HTR-8/SVneo (cell line): Measurements from ENCODE around the gene JAZF1.

Experiments
- DNase-seq: peaks from one replicate; pipeline ENCODE4 v3.0.0; 2011; ENCODE audit warnings: low spot score, mixed read lengths; ENCODE audit not compliant: insufficient read length
- FAIRE-seq: peaks from 2 replicates; lab custom pipeline; 2011; peaks lifted over from hg19 to GRCh38; lab: Jason Lieb, UNC

Gene JAZF1

DNA sequence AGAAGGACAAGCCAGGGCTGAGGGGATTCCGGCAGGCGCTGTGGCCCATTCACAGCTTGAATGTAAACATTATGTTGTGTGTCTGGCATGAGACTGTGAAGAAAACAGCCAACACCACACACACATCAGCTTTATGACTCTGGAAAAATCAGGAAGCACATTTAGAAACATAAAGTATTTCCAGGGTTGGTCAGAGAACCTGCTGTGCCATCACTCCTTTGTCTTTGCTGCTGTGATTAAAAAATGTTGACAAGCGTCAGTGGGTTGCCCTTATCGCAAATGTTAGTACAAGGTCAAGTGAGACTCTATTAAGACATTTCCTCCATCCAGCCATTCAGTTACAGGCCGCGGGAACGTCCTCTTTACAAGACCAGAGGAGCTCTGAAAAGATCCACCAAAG, 345.2 kb downstream of the JAZF1 start:
- no peak for FAIRE-seq
- DNase-seq: no peak

DNA sequence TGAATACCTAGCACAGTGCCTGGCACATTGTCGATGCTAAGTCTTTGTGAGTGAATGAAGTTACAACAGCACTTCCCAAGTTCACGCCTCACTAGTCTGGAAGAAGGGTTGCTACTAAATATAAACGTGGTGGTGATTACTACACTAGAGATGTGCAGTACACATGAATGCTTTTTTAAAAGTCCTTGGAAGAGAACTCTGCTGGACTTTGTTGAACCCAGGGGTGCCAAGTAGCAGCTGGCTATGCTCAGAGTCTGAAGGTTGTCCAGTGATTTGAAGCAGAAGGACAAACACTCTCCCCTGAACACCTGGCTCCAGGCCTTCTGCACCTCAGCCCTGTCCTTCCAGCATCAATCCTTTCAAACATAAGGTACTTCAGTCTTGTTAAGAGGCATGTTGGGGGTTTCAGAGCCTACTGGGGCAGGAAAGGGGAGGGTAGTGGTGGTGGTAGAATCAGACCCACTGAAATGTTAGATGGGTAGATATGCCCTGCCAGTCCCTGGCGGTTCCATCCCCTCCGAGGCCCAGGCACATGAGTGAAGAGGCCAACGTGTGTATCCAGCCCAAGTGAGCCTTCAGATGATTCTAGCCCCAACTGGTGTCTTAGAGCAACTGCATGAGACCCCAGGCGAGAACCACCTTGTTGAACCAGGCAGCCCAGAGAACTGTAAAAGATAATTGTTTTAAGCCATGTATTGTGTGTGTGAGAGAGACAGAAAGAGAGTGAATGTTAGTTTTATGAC, 346.2 kb downstream of the JAZF1 start:
- FAIRE-seq: no peak
- no peak for DNase-seq

DNA sequence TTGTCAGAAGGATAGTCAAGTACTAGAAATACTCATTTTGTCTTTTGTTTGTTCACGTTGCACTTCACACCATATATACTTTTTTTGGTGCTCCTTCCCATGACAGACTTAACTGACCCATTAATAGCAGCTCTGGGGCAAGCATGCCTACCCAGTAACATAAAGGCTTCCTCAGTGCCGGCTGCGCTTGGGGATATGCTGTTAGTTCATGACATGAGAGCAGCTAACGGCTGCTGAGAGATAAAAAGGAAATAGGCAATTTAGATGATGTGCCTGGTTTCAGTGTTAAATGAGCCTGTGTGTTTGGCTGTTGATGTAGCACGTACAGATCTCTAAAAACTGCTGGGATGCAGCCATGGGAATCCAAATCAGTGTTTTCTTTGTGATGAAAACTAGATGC, 354.2 kb downstream of the JAZF1 start:
- no peak for DNase-seq
- FAIRE-seq: no peak

DNA sequence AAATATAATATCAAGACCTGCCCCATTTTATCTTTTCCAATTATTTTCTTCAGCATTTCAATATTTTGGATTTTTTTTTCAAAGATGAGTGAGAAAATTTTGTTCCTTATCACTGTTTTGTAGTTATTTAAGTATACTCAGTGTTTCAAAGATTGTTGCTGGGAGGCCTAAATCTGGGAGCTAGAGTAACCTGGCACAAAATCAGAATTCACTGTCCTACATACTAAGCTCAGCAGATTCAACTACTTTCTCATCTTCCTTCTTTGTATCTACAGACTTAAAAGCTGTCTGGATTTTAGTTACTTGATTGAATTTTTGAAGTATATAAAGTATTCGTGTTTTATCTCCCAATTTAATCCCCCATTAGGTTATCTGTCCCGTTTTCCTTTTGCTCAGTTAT, 354.7 kb downstream of the JAZF1 start:
- DNase-seq (no peak), FAIRE-seq (no peak)

DNA sequence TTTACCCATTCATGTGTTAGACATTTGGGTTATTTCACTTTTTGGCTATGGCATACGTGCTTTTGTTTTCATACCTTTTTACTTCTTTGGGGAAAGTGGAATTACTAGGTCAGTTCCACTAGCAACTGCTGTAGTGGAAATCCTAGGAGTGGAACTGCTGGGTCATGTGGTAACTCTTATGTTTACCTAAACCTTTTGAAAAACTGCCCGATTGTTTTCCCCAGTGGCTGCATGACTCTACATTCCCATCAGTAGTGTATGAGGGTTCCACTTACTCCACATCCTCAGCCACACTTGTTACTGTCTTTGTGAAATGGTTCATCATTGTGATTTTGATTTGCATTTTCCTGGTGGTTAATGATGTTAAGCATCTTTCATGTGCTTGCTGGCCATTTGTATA, 358.4 kb downstream of the JAZF1 start:
- DNase-seq (no peak), FAIRE-seq (no peak)

DNA sequence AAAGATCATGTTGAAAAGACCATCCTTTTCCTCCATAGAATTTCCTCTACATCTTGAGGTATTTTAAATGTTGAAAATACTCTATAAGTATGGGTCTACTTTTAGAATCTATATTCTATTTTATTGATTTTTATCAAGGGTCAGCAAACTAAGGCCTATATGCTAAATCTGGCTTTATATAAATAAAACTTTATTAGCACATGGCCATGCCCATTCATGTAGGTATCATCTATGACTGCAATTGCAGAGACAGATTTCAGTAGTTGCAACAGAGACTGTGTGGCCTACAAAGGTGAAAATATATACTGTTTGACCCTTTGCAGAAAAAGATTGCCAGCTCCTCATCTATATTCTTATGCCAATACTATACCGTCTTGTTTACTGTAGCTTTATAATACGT, 367.9 kb downstream of the JAZF1 start:
- FAIRE-seq (no peak), DNase-seq (no peak)

DNA sequence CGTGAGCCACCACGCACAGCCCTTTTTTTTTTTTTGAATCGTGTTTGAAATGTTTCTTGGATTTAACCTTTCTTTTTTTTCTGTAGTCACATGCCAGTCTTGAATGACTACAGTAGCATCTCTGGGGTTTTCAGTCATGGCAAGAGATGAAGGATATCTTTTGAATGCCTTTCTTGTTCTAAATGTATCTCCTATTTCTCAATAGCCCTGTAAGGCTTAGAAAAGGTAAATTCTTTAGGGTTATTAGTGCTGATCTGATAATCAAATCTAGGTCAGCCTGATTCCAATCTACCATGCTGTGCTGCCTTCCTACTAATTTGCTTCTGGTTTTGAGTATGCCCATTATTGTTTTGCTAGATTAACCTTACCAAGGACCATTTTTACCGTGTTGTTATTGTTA, 370.4 kb downstream of the JAZF1 start:
- no peak for DNase-seq
- FAIRE-seq: no peak

DNA sequence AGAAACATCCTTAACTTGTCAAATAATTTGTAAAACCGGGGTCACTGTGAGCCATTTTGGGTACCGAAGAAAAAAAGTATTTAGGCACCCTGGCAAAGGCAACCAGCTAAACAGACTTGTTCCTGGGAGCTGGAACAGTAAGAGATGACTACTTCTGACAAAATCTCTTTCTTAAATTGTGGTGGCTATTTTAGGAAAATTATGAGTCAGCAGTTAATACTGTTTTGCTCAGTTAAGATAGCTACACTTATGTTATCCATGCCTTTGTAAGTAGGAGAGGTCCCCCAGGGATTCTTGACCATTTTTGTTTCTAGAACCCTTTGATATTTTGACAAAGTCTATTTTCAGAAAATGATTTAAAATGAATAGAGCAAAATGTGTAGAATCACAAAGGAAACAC, 372.0 kb downstream of the JAZF1 start:
- FAIRE-seq (no peak), DNase-seq (no peak)

DNA sequence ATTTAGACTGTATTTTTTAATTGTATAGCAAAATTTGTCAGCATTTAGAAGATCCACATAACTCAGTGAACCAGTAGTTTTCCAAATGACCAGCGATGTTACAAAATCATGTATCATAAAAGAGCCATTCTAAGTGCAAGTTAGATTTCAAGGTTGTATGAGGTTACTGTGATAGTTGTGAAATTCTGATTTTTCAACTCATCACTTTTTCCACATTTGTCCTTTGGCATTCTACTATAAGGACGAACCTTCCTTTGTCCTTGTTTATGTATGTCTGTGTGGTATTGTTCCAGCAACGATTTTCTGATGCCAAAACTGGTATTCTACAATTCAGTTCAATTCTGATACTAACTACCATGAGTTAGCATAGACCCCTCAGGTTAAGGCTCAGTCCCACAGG, 376.5 kb downstream of the JAZF1 start:
- DNase-seq: no peak
- no peak for FAIRE-seq

DNA sequence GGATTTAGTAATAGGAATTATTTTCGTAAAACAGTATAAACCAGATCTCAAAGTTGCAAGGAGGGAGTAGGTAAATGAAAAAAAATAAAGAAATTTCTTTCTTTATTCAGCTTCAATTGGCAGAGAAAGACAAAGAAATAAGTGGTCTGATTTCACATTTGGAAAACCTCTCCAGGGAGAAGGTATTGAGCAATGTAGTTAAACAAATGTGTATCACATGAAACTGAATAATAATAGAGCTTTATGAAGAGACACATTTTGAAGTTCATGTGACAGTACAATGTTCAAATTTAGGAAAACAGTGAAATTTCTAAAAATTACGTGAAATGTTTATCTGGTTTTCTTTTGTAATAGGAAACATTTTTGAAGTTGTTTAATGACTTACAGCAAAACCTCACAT, 377.6 kb downstream of the JAZF1 start:
- no peak for FAIRE-seq
- DNase-seq: no peak

DNA sequence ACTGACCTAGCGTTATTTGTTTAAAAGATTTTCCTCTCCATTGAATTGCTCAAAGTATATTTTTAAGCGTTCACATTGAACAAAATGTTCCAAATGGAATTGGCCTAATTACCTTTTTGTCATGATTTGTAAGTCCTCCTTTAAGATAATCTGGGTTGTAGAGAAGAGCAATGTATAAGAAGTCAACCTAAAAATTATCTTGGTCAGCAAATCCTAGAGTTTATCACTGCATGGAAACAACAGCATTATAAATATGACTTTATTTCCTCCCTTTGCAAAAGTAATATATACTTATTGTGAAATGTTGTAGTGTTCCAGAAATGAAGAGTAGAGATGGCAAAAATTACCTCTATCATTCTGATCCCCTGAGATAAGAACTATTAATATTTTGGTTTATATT, 381.4 kb downstream of the JAZF1 start:
- no peak for DNase-seq
- no peak for FAIRE-seq

DNA sequence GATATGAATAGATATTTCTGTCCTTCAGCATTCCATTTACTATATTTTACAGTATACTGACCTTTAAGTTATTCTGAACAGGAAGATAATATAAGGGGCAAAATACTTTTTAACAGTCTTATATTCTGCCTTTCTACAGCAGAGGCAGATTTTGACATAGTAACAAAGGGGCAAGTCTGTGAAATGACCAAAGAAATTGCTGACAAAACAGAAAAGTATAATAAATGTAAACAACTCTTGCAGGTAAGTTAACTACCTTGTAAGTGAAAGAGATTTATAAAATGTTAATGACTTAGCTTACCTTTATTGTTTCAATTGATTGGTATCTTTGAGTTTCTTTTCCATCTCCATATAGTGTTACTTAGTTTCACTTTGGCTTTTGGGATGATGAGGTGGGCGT, 384.6 kb downstream of the JAZF1 start:
- FAIRE-seq: no peak

DNA sequence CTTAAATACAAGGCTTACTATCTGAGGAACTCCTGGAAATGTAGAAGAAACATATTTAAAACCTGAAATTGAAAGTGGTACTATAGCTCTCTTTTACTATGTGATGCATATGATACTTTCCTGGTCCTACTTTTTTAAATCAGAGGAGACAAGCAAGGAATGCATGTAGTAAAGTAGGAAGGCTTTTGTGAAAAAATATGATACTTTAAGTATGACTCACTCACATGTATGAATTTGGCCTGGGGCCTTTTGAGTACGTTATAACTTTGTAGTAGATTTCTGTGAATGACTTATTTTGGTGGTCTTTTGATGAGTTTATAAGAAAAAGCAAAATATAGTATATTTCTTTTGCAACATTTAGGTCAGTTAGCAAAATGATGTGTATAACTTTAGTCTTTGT, 386.8 kb downstream of the JAZF1 start:
- DNase-seq (peak; percentile 30), FAIRE-seq (no peak)

More for the DNA sequence above, 384.6 kb downstream of the JAZF1 start:
- no peak for DNase-seq

DNA sequence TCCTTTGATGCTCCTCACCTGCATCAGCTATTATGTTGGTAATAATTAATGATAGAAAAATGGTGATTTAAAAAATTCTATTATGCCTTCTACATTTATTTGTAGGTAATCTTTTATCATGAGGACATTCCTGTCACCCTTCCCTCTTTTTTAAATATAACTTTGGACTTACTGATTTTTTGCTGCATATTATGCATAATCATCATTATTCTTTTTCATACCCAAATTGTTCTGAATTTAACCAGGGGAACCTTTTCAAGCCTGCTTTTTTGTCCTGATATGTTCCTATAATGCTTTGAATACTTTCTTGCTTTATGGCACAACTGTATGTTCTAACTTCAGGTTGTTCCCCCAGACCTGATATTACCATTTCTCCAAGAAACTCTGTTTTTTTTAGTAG, 392.2 kb downstream of the JAZF1 start:
- no peak for FAIRE-seq
- no peak for DNase-seq

DNA sequence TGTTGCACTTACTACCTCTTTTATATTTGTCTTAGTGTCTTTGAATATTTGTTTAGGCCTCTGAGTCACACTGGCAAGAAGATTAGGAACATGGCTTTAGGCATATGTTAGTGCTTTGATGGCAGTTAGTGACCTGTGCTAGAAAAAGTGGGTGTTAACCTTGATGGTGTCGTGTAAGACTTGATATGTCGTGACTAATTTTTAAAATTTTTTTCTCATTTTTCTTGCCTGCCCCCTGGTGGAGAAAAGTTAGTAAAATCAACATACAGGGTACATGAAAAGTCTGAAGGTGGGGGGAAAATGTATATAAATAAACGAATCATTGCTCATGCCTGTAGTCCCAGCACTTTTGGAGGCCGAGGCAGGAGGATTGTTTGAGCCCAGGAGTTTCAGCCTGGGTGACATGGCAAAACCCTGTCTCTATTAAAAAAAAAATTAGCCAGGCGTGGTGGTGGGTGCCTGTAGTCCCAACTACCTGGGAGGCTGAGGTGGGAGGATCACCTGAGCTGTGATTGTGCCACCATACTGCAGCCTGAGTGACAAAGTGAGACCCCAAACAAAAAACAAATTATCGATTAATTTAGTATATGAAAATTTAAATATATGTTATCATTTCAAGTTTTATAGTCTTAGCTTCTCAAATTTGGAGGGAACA, 396.1 kb downstream of the JAZF1 start:
- peak; percentile 42 for DNase-seq
- no peak for FAIRE-seq

DNA sequence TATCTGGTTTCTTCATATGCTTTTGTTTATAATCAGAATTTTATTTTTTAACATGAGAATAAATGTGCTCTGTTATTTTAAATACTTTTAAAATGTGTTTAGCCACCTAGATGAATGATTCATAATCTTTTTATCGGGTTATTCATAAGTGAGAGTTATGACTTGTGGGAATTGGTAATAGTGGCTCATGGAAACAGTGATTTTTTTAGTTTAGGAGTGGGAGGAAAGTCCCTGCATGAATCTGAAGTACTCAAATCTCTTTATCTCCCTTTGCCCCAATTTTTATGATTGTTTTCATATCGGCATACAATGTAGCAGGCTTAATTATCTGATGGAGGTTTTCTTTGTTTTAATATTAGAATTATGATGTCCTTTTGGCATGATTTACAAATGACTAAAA, 397.7 kb downstream of the JAZF1 start:
- DNase-seq: no peak
- FAIRE-seq: no peak

DNA sequence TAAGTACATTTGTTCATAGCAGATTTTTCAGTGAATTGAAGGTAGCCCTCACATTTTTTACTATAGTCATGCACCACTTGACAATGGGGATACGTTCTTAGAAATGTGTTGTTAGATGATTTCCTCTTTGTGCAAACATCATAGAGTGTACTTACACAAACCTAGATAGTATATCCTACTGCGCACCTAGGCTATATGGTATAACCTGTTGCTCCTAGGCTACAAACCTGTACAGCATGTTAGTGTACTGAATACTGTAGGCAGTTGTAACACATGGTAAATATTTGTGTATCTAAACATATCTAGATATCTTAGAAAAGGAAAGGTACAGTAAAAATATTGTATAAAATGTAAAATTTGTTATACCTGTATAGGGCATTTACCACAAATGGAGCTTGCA, 399.4 kb downstream of the JAZF1 start:
- no peak for FAIRE-seq

More for the DNA sequence above, 399.4 kb downstream of the JAZF1 start:
- no peak for DNase-seq
